GM12874 (cell line): ENCODE measurements around the gene TBX18.

ENCODE experiments used
- TF ChIP-seq, protein P1 (sequence below): IDR thresholded peaks from 2 replicates; pipeline ENCODE4 v1.5.1; 2011; ENCODE audit warnings: low read depth, mild to moderate bottlenecking, control low read depth, low read length, moderate library complexity; ENCODE audit not compliant: insufficient read depth

The TBX18 gene

DNA sequence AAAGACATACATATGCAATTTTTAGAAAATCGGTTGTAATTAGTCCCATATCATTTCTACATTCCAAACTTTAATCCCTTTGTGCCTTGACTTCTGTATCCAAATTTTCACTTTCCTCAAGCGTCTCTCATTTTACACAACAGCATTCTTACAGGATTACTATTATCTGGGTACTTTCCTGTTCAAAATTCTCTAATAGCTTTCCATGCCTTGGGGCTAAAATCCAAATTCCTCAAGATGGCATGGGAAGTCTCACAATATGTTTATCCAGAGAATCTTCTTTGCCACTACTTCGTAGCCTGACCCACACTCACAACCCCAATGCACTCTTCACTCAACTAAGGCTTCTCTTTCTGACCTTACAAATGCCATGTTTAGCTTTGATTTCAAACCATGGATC is 125.0 kb downstream of the TBX18 start:
- TF ChIP-seq, protein P1, sequence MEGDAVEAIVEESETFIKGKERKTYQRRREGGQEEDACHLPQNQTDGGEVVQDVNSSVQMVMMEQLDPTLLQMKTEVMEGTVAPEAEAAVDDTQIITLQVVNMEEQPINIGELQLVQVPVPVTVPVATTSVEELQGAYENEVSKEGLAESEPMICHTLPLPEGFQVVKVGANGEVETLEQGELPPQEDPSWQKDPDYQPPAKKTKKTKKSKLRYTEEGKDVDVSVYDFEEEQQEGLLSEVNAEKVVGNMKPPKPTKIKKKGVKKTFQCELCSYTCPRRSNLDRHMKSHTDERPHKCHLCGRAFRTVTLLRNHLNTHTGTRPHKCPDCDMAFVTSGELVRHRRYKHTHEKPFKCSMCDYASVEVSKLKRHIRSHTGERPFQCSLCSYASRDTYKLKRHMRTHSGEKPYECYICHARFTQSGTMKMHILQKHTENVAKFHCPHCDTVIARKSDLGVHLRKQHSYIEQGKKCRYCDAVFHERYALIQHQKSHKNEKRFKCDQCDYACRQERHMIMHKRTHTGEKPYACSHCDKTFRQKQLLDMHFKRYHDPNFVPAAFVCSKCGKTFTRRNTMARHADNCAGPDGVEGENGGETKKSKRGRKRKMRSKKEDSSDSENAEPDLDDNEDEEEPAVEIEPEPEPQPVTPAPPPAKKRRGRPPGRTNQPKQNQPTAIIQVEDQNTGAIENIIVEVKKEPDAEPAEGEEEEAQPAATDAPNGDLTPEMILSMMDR = no peak

DNA sequence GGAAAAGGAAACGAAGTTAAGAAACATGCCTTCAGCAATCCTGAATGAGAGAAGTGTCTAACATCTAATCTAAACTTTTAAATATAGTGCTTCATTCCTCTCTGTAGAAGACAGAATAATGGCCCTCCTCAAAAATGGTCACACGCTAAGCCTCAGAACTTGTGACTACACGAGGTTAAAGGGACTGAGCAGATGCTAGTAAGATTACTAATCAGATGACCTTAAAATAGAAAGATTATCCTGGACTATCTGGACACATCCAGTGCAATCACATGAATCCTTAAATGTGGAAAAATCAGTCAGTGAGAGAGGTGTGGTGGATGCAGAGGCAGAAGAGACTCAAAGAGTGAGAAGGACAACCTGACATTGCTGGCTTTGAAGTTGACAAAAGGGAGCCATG is 126.1 kb downstream of the TBX18 start:
- TF ChIP-seq, protein P1 = no peak
